A204.1 (cell line): ENCODE data around the gene BBS9.
"Not testable (repeated sequence)": the region's sequence is repeated elsewhere in the genome, so short reads cannot be mapped to it uniquely, and the experiment has no call there.

ENCODE experiments used
- FAIRE-seq: peaks from 2 replicates; lab custom pipeline; 2012; peaks lifted over from hg19 to GRCh38; lab: Jason Lieb, UNC

BBS9 gene

GRCh38 chr7:33196221-33196620 is 66.9 kb downstream of the BBS9 start:
- no peak for FAIRE-seq

DNA sequence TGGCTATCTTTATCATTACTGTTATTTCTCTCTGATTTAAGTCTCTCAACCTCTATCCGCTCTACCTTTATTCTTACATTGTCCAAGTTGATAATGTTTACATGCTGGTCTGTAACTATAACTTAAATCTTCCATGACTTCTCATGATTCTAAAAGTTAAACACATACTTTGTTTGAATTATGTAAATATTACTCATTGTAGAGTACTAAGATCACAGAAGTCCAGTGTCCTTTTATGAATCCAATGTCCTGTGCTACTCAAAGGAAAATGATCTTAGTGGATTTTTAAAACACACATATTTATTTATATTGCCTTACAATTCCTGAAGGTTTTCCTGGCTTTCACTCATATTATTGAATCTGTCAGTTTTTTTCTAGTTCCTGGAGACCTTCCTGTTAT is 70.9 kb downstream of the BBS9 start:
- FAIRE-seq = no peak

DNA sequence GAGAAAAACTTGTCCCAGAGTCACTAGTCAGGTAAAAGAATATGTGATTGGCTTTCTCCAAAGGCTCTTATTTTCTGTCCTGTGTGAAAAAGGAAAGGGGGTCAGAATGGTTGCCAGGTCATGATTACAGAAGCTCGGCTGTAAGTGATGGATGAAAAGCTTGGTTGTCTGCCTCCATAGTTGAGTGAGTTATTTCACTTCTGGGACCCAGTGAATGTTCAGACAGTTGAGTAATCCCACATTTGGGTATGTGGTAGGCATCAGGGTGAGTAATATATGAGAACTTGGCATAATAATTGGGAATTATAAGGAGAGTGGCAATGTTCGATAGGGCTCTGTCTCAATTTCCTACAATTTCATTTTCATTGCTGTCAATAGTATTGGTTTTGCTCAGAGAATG is 72.5 kb downstream of the BBS9 start:
- no peak for FAIRE-seq

GRCh38 chr7:33210958-33211357 is 81.6 kb downstream of the BBS9 start:
- FAIRE-seq = no peak

GRCh38 chr7:33212144-33212543 is 82.8 kb downstream of the BBS9 start:
- no peak for FAIRE-seq

DNA sequence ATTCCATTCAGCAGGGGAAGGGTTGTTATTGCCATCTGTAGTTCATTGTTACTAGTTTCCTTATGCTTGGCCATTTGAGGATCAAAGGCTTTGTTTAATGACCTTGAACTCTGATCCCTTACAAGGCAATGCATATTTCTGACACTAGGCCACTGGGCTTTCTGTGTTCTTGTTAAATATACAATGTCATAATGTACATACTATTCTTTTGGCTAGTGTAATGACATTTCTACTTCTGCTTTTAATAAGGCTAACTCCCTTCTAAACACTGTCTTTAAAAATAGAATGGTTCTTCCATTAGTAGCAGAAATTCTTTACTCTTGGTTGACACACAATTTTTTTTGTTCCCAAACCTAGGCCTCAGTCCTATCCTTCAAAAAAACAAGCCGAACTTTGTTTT is 86.6 kb downstream of the BBS9 start:
- no peak for FAIRE-seq

GRCh38 chr7:33217595-33217994 is 88.2 kb downstream of the BBS9 start:
- FAIRE-seq = no peak

GRCh38 chr7:33218841-33219535 is 89.6 kb downstream of the BBS9 start:
- FAIRE-seq = not testable (repeated sequence)

DNA sequence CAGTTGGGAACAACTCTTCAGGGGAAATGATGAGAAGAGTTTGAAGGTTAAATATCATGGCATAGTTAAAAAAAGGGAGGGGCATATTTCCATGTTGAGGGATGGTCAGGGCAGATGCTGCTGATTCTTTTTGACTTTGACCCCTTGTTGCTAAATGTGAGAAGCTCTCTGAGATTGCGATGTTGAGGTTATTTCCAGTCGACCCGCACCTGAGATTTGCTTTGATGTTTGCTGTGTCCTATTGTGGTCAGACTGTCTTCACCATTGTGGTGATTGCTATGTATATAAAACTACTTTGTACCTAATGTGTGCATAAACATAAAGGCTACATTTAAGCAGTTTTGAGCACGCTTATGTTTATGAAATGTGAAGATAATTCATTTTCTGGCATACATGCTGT is 90.9 kb downstream of the BBS9 start:
- FAIRE-seq = no peak

- no peak for FAIRE-seq
Observed at GRCh38 chr7:33221390-33221789, 92.0 kb downstream of the BBS9 start.

GRCh38 chr7:33232632-33233145 is 103.3 kb downstream of the BBS9 start:
- no peak for FAIRE-seq

- no peak for FAIRE-seq
Observed at GRCh38 chr7:33233659-33234058, 104.3 kb downstream of the BBS9 start.

- FAIRE-seq = no peak
Observed at GRCh38 chr7:33237036-33237435, 107.7 kb downstream of the BBS9 start.

GRCh38 chr7:33243319-33243881 is 114.0 kb downstream of the BBS9 start:
- FAIRE-seq = peak; percentile 94

DNA sequence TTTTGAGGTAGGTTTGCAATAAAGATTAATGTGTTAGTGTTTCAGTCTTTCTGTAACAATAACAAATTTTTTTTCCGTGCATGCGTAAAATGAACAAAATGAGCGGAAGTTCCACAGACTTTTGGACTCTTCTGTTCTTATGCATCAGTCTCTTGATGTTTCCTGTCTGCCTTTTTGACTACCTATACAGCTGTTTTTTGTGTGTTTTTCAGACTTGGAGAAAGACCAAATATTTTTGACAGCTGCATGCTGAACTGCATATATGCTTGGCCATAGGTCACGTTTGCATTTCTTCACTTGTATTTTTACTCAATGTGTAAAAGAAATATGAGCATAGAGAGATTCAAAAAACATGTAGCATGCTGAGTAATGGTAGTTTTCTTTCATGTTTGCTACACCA is 119.3 kb downstream of the BBS9 start:
- FAIRE-seq = no peak

GRCh38 chr7:33250421-33250871 is 121.1 kb downstream of the BBS9 start:
- FAIRE-seq = no peak

- FAIRE-seq = no peak
Observed at GRCh38 chr7:33251301-33251700, 121.9 kb downstream of the BBS9 start.

DNA sequence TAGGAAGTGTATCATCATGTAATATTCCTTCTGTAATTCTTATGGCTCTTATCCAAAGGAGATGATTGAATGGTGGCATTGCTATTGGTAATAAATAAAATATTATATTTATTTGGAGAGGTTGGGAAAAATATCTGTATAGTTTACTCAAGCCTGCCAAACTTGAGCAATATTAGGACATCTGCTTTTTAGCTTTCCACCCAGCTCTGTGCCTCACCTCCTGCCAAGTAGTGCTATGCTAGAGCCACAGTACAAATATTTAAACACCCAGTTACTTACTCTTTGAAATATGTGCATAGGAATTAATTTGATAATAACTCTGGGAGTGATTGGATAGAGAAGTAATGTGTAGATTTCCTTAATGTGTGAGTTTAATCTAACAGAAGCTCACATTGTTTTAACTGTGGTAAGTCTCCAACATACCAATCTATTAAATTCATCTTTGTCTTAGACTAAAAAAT is 129.2 kb downstream of the BBS9 start:
- FAIRE-seq = no peak

DNA sequence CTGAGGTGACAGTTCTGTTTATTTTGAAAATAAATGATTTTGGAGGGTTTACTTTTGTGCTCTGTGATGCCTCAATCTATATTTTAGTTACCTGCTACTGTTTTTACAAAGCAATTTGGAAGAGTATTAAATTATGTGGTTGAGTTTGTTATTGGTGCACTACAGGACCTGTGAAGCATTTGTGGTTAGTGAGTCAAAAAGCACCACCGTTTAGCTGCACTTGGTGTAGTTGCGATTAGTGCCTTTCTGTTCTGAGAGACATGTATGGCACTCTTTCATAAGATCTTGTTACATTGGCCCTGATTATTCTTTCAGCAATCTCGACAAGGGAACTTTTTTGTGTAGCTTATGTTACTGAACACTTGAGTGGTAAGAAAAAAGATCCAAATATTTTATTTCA is 132.2 kb downstream of the BBS9 start:
- FAIRE-seq = no peak

DNA sequence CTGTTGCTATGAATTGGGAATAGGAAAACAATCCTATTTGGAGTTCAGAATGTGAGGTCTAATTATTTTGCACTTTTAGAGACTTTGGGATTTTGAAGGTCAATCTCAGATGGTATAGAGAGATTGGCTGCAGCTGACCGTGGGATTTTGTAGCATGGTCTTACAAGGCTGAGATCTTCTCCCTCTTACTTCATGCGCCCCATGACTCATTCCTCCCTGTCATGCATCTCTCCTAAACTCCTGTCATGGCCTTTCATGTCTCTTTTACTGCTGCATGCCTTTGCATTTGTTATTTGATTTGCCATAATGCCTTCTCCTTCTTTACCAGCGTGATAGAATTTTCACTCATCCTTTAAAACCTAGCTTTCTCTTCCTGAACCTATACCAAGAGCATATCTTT is 133.1 kb downstream of the BBS9 start:
- no peak for FAIRE-seq

GRCh38 chr7:33271839-33272371 is 142.5 kb downstream of the BBS9 start:
- not testable (repeated sequence) for FAIRE-seq

DNA sequence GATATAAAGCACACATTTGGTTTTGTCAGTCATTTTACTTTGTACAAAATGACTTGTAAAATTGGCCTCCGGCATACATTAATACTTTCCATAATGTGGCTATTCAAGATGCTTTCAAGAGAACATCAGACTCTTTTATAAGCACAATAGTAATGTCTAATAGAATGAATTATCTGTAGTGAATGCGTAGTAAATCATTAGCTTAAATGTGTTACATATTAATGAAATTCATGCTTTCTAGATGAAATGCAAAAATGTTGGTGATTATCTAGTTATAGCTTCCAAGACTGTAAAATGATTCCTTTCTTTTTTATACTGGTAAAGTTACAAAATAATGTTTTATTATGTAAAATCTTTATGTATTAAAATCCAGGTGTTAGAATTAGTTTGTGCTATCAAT is 144.0 kb downstream of the BBS9 start:
- no peak for FAIRE-seq

DNA sequence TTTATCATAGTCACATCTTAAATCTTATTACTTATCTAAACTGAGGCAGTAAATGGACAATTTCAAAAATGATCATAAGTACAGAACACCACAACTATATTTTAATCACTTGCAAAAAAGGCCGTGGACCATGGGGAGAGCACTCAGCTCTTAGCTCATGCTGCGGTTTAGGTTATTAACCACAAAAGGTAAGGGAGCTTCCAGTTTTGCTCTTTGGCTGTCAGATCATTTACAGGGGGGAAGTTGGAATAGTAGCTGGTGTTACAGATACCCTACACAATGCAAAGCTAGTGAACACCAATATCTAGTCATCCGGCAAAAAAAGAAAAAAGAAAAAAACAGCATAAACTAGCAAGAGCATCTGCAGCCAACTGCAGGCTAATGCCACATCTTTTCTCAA is 147.0 kb downstream of the BBS9 start:
- FAIRE-seq = no peak

GRCh38 chr7:33276729-33277128 is 147.4 kb downstream of the BBS9 start:
- FAIRE-seq = no peak
